HEK293 (cell line): Measurements from ENCODE around the gene ZNF217.

Source experiments
- CTCF ChIA-PET: fragments of 350-600 bp; formaldehyde crosslinking; extraction: SDS; loops from one replicate; lab custom pipeline; 2021; ENCODE audit warnings: antibody characterized with exemption; lab: Yijun Ruan, JAX
- POLR2A ChIA-PET: fragments of 300-600 bp; formaldehyde crosslinking; extraction: SDS; loops from one replicate; lab custom pipeline; 2020; ENCODE audit warnings: antibody characterized with exemption, inconsistent platforms; lab: Yijun Ruan, JAX
- H3K27ac ChIP-seq: fragments of 200-500 bp; sonication (Bioruptor generic); 2 replicates; pipeline ENCODE4 v1.5.1; 2014; ENCODE audit warnings: low read depth, low read length, control low read depth, inconsistent platforms; ENCODE audit errors: extremely low read depth
- H3K36me3 ChIP-seq, 2 experiments: fragments of 200-500 bp in 1 of 2; sonication (Bioruptor generic) in 1 of 2; 1 replicate in 1 of 2; 2 replicates in 1 of 2; pipeline ENCODE4 v1.5.1; 2014 to 2017; ENCODE audit warnings: inconsistent platforms in 2 of 2, low read length in 2 of 2; ENCODE audit not compliant: control insufficient read depth in 2 of 2, insufficient read depth in 1 of 2
- H3K4me1 ChIP-seq: fragments of 200-500 bp; sonication (Bioruptor generic); 2 replicates; pipeline ENCODE4 v1.5.1; 2014; ENCODE audit warnings: mild to moderate bottlenecking, low read length, inconsistent platforms; ENCODE audit not compliant: control insufficient read depth, insufficient read depth
- H3K4me3 ChIP-seq: 2 replicates; pipeline ENCODE4 v1.5.1; 2011; ENCODE audit warnings: low read depth, mild to moderate bottlenecking, control low read depth, low read length, moderate library complexity
- H3K9me3 ChIP-seq: fragments of 200-500 bp; sonication (Bioruptor generic); 2 replicates; pipeline ENCODE4 v1.5.1; 2014; ENCODE audit warnings: low read depth, low read length, inconsistent platforms; ENCODE audit not compliant: control insufficient read depth, insufficient read depth
- GLIS2 ChIP-seq: fragments of 450-650 bp; formaldehyde crosslinking; IDR thresholded peaks from 2 replicates; pipeline ENCODE4 v1.5.1; 2016; ENCODE audit warnings: missing biosample characterization, missing genetic modification characterization
- KLF1 ChIP-seq: fragments of 450-650 bp; formaldehyde crosslinking; IDR thresholded peaks from 2 replicates; pipeline ENCODE4 v1.5.1; 2016; ENCODE audit warnings: missing biosample characterization, missing genetic modification characterization
- KLF10 ChIP-seq: fragments of 450-650 bp; IDR thresholded peaks from 2 replicates; pipeline ENCODE4 v1.5.1; 2018; ENCODE audit warnings: missing biosample characterization, mild to moderate bottlenecking, missing genetic modification characterization
- KLF9 ChIP-seq: fragments of 450-650 bp; formaldehyde crosslinking; IDR thresholded peaks from 2 replicates; pipeline ENCODE4 v1.5.1; 2016; ENCODE audit warnings: missing biosample characterization, missing genetic modification characterization, low read depth
- PATZ1 ChIP-seq: fragments of 450-650 bp; formaldehyde crosslinking; IDR thresholded peaks from 2 replicates; pipeline ENCODE4 v1.5.1; 2016; ENCODE audit warnings: missing biosample characterization, missing genetic modification characterization
- PRDM2 ChIP-seq: fragments of 450-650 bp; formaldehyde crosslinking; IDR thresholded peaks from 2 replicates; pipeline ENCODE4 v1.5.1; 2016; ENCODE audit warnings: missing biosample characterization, missing genetic modification characterization, borderline replicate concordance
- SCRT2 ChIP-seq: fragments of 450-650 bp; formaldehyde crosslinking; IDR thresholded peaks from 2 replicates; pipeline ENCODE4 v1.5.1; 2016; ENCODE audit warnings: missing biosample characterization, missing genetic modification characterization
- ZBTB48 ChIP-seq: fragments of 450-650 bp; formaldehyde crosslinking; IDR thresholded peaks from 2 replicates; pipeline ENCODE4 v1.5.1; 2016; ENCODE audit warnings: missing biosample characterization, missing genetic modification characterization
- ZNF114 ChIP-seq: fragments of 450-650 bp; formaldehyde crosslinking; IDR thresholded peaks from 2 replicates; pipeline ENCODE4 v1.5.0; 2017; ENCODE audit warnings: missing biosample characterization, missing genetic modification characterization
- ZNF221 ChIP-seq: fragments of 450-650 bp; formaldehyde crosslinking; IDR thresholded peaks from 2 replicates; pipeline ENCODE4 v1.5.1; 2017; ENCODE audit warnings: missing biosample characterization, missing genetic modification characterization, borderline replicate concordance
- ZNF24 ChIP-seq: fragments of 450-650 bp; formaldehyde crosslinking; IDR thresholded peaks from 2 replicates; pipeline ENCODE4 v1.5.1; 2016; ENCODE audit warnings: missing biosample characterization, missing genetic modification characterization
- ZNF426 ChIP-seq: fragments of 450-650 bp; formaldehyde crosslinking; IDR thresholded peaks from 2 replicates; pipeline ENCODE4 v1.5.1; 2017; ENCODE audit warnings: missing biosample characterization, missing genetic modification characterization, mild to moderate bottlenecking, inconsistent platforms, moderate library complexity
- ZNF548 ChIP-seq: fragments of 450-650 bp; formaldehyde crosslinking; IDR thresholded peaks from 2 replicates; pipeline ENCODE4 v1.5.1; 2016; ENCODE audit warnings: missing biosample characterization, missing genetic modification characterization
- ZNF596 ChIP-seq: fragments of 450-650 bp; IDR thresholded peaks from 2 replicates; pipeline ENCODE4 v1.5.0; 2018; ENCODE audit warnings: missing biosample characterization, mild to moderate bottlenecking, missing genetic modification characterization, moderate library complexity
- ZNF76 ChIP-seq: fragments of 450-650 bp; formaldehyde crosslinking; IDR thresholded peaks from 2 replicates; pipeline ENCODE4; 2016; ENCODE audit warnings: low read depth, missing biosample characterization, missing genetic modification characterization, borderline replicate concordance
- TF ChIP-seq, protein P1 (sequence below): fragments of 450-650 bp; formaldehyde crosslinking; IDR thresholded peaks from 2 replicates; pipeline ENCODE4 v1.5.1; 2017; ENCODE audit warnings: missing biosample characterization, missing genetic modification characterization
- TF ChIP-seq, protein P2 (sequence below): fragments of 450-650 bp; formaldehyde crosslinking; IDR thresholded peaks from 2 replicates; pipeline ENCODE4 v1.5.0; 2017; ENCODE audit warnings: missing biosample characterization, missing genetic modification characterization, borderline replicate concordance

ZNF217 gene

GRCh38 chr20:53555816-53556215, 37.8 kb downstream of the ZNF217 start:
- Histone ChIP-seq H3K36me3 (no peaks in the 10 kb centered on the region), H3K9me3 (no peaks in the 10 kb centered on the region), H3K4me3 (no peak overlapping the region), H3K4me1 (no peaks in the 10 kb centered on the region), H3K27ac (no peak overlapping the region)
- POLR2A ChIA-PET = no interaction called here
- CTCF ChIA-PET = no interaction called here
- TF ChIP-seq ZNF221 (tag by site-specific recombination) (no peak), ZNF114 (no peak), ZNF76 (no peak), ZNF548 (tag by site-specific recombination) (no peak), PATZ1 (tag by site-specific recombination) (no peak), KLF10 (tag by site-specific recombination) (no peak), ZNF24 (tag by site-specific recombination) (no peak), ZNF596 (no peak), PRDM2 (tag by site-specific recombination) (no peak), KLF1 (no peak), ZNF426 (tag by site-specific recombination) (no peak), GLIS2 (tag by site-specific recombination) (no peak), ZBTB48 (no peak), SCRT2 (tag by site-specific recombination) (no peak), KLF9 (tag by site-specific recombination) (no peak)
- TF ChIP-seq, protein P1, sequence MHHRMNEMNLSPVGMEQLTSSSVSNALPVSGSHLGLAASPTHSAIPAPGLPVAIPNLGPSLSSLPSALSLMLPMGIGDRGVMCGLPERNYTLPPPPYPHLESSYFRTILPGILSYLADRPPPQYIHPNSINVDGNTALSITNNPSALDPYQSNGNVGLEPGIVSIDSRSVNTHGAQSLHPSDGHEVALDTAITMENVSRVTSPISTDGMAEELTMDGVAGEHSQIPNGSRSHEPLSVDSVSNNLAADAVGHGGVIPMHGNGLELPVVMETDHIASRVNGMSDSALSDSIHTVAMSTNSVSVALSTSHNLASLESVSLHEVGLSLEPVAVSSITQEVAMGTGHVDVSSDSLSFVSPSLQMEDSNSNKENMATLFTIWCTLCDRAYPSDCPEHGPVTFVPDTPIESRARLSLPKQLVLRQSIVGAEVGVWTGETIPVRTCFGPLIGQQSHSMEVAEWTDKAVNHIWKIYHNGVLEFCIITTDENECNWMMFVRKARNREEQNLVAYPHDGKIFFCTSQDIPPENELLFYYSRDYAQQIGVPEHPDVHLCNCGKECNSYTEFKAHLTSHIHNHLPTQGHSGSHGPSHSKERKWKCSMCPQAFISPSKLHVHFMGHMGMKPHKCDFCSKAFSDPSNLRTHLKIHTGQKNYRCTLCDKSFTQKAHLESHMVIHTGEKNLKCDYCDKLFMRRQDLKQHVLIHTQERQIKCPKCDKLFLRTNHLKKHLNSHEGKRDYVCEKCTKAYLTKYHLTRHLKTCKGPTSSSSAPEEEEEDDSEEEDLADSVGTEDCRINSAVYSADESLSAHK (tag by site-specific recombination) = no peak
- TF ChIP-seq, protein P2, sequence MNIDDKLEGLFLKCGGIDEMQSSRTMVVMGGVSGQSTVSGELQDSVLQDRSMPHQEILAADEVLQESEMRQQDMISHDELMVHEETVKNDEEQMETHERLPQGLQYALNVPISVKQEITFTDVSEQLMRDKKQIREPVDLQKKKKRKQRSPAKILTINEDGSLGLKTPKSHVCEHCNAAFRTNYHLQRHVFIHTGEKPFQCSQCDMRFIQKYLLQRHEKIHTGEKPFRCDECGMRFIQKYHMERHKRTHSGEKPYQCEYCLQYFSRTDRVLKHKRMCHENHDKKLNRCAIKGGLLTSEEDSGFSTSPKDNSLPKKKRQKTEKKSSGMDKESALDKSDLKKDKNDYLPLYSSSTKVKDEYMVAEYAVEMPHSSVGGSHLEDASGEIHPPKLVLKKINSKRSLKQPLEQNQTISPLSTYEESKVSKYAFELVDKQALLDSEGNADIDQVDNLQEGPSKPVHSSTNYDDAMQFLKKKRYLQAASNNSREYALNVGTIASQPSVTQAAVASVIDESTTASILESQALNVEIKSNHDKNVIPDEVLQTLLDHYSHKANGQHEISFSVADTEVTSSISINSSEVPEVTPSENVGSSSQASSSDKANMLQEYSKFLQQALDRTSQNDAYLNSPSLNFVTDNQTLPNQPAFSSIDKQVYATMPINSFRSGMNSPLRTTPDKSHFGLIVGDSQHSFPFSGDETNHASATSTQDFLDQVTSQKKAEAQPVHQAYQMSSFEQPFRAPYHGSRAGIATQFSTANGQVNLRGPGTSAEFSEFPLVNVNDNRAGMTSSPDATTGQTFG (tag by site-specific recombination) = no peak
